PC-9 (cell line): ENCODE results near the gene WDR77.

Experiments used
- CTCF ChIP-seq: fragments of 200-600 bp; sonication (generic); conservative IDR thresholded peaks from 2 replicates; pipeline ENCODE4 v1.6.1; 2017; ENCODE audit warnings: mixed run types, antibody characterized with exemption, mild to moderate bottlenecking, moderate library complexity
- EZH2 ChIP-seq: fragments of 200-600 bp; sonication (generic); IDR thresholded peaks from 2 replicates; pipeline ENCODE4 v1.8.0; 2017; ENCODE audit warnings: antibody characterized with exemption, low read depth

- no peak for TF ChIP-seq CTCF
- TF ChIP-seq EZH2 = no peak
Measured at GRCh38 chr1:111475701-111476100, 26.6 kb upstream of the WDR77 start.
